ENCODE data around the gene DCTN1. TPM values are rescaled to one million over a fixed set of nuclear protein-coding genes. Genes with fewer than 3 reads are reported as not detected.
"Not testable (repeated sequence)": the region's sequence is repeated elsewhere in the genome, so short reads cannot be mapped to it uniquely, and the experiment has no call there.

Gene DCTN1
- total RNA-seq, 1 donor from 2014 or later = 140 TPM

GRCh38 chr2:74343316-74343715 is 36.8 kb downstream of the DCTN1 start, which contains the start of gene SLC4A5:
TSS of gene SLC4A5 (minus strand) at chr2:74343416. CDS start at chr2:74315023, 28,393 bp downstream.
- intact Hi-C loops (cut with DNase I) = no loop called here
- H3K27ac ChIP-seq = no peak within 1 kb of the TSS
- H3K4me3 ChIP-seq = no peak within 1 kb of the TSS
- DNase-seq (no peak), ATAC-seq (no peak)
- H3K9me3 ChIP-seq = no peaks in the 10 kb centered on the region
- no peaks in the 10 kb centered on the region for H3K36me3 ChIP-seq
- H3K27me3 ChIP-seq = no peaks in the 10 kb centered on the region
- H3K4me1 ChIP-seq = no peaks in the 10 kb centered on the region
- no peak for TF ChIP-seq CTCF (IDR thresholded peaks at IDR 0.05)

GRCh38 chr2:74336227-74336626 is 43.9 kb downstream of the DCTN1 start:
- H3K27ac ChIP-seq; intact Hi-C loops (cut with DNase I); DNase-seq; H3K27me3 ChIP-seq; H3K9me3 ChIP-seq; H3K36me3 ChIP-seq; H3K4me1 ChIP-seq; ATAC-seq; H3K4me3 ChIP-seq: not testable (repeated sequence)

- Histone ChIP-seq H3K27ac (no peak overlapping the region), H3K4me1 (no peaks in the 10 kb centered on the region), H3K4me3 (no peak overlapping the region), H3K27me3 (no peaks in the 10 kb centered on the region), H3K9me3 (no peaks in the 10 kb centered on the region), H3K36me3 (no peaks in the 10 kb centered on the region)
- DNase-seq (peak; percentile 86), ATAC-seq (peak; percentile 96)
- TF ChIP-seq CTCF (IDR thresholded peaks at IDR 0.05) = peak; percentile 99
- intact Hi-C loops (cut with DNase I) = no loop called here
Measured at GRCh38 chr2:74334931-74335333, 45.2 kb downstream of the DCTN1 start.

- ATAC-seq (no peak), DNase-seq (no peak)
- TF ChIP-seq CTCF (IDR thresholded peaks at IDR 0.05) = no peak
- no peaks in the 10 kb centered on the region for H3K9me3 ChIP-seq
- H3K4me1 ChIP-seq = no peaks in the 10 kb centered on the region
- no peak overlapping the region for H3K4me3 ChIP-seq
- no peak overlapping the region for H3K27ac ChIP-seq
- intact Hi-C loops (cut with DNase I) = no loop called here
- H3K36me3 ChIP-seq = no peaks in the 10 kb centered on the region
- no peaks in the 10 kb centered on the region for H3K27me3 ChIP-seq
Measured at GRCh38 chr2:74333896-74334586, 46.1 kb downstream of the DCTN1 start.

- H3K27me3 ChIP-seq = no peaks in the 10 kb centered on the region
- H3K4me1 ChIP-seq = no peaks in the 10 kb centered on the region
- intact Hi-C loops (cut with DNase I) = no loop called here
- no peak for DNase-seq
- no peak overlapping the region for H3K27ac ChIP-seq
- TF ChIP-seq CTCF (IDR thresholded peaks at IDR 0.05) = peak; percentile 13
- no peaks in the 10 kb centered on the region for H3K36me3 ChIP-seq
- no peak for ATAC-seq
- H3K4me3 ChIP-seq = no peak overlapping the region
- no peaks in the 10 kb centered on the region for H3K9me3 ChIP-seq
Measured at GRCh38 chr2:74333175-74333574, 46.9 kb downstream of the DCTN1 start.

GRCh38 chr2:74332550-74333174 is 47.4 kb downstream of the DCTN1 start:
- H3K27ac ChIP-seq = no peak overlapping the region
- no peak overlapping the region for H3K4me3 ChIP-seq
- no peaks in the 10 kb centered on the region for H3K4me1 ChIP-seq
- ATAC-seq (no peak), DNase-seq (no peak)
- H3K9me3 ChIP-seq = no peaks in the 10 kb centered on the region
- TF ChIP-seq CTCF (IDR thresholded peaks at IDR 0.05) = no peak
- H3K36me3 ChIP-seq = no peaks in the 10 kb centered on the region
- no peaks in the 10 kb centered on the region for H3K27me3 ChIP-seq
- intact Hi-C loops (cut with DNase I) = no loop called here
